Mucosa of rectum (tissue), 2 donors: ENCODE results near the gene APOL5.
"Not testable (repeated sequence)": the region's sequence is repeated elsewhere in the genome, so short reads cannot be mapped to it uniquely, and the experiment has no call there.

ENCODE experiments used
- H3K27ac ChIP-seq, 2 donors: one replicate each; pipeline ENCODE4 v1.7.0; 2013; ENCODE audit warnings: inconsistent platforms in 2 of 2, low read depth in 2 of 2, low read length in 2 of 2
- H3K27me3 ChIP-seq, 2 donors: one replicate each; pipeline ENCODE4 v1.7.0; 2013; ENCODE audit warnings: low read length in 2 of 2; ENCODE audit not compliant: control insufficient read depth in 2 of 2, insufficient read depth in 2 of 2
- H3K36me3 ChIP-seq, 2 donors: one replicate each; pipeline ENCODE4 v1.7.0; 2013; ENCODE audit warnings: low read length in 2 of 2; ENCODE audit not compliant: control insufficient read depth in 2 of 2, insufficient read depth in 2 of 2
- H3K4me1 ChIP-seq, 2 donors: one replicate each; pipeline ENCODE4 v1.7.0; 2013; ENCODE audit warnings: low read length in 2 of 2, mild to moderate bottlenecking in 1 of 2; ENCODE audit not compliant: control insufficient read depth in 2 of 2, insufficient read depth in 2 of 2
- H3K4me3 ChIP-seq, 2 donors: one replicate each; pipeline ENCODE4 v1.7.0; 2013; ENCODE audit warnings: low read length in 2 of 2
- H3K9ac ChIP-seq, 2 donors: one replicate each; pipeline ENCODE4 v1.7.0; 2013; ENCODE audit warnings: low read length in 2 of 2, low read depth in 1 of 2, mild to moderate bottlenecking in 1 of 2
- H3K9me3 ChIP-seq, 2 donors: one replicate each; pipeline ENCODE4 v1.7.0; 2013; ENCODE audit warnings: low read length in 2 of 2; ENCODE audit not compliant: control insufficient read depth in 2 of 2
- donor health status: healthy.
- donor health status: Normal muscosa, but diverticular disease.

APOL5 gene

GRCh38 chr22:35717572-35717971 is at the start of gene APOL5:
Gene APOL5 (plus strand): TSS chr22:35717872. CDS start chr22:35717872, 0 bp downstream.
- Histone ChIP-seq H3K4me1 (no peaks in the 10 kb centered on the region), H3K27me3 (peaks cover 0 to 4% of the 10 kb centered on the region in 2 donors), H3K9me3 (no peaks in the 10 kb centered on the region), H3K27ac (no peak within 1 kb of the TSS), H3K4me3 (no peak within 1 kb of the TSS), H3K36me3 (no peaks in the 10 kb centered on the region), H3K9ac (no peak within 1 kb of the TSS)

- no peaks in the 10 kb centered on the region for H3K27me3 ChIP-seq
- no peak overlapping the region for H3K9ac ChIP-seq
- H3K36me3 ChIP-seq: no peaks in the 10 kb centered on the region
- H3K27ac ChIP-seq: no peak overlapping the region
- no peaks in the 10 kb centered on the region for H3K9me3 ChIP-seq
- no peaks in the 10 kb centered on the region for H3K4me1 ChIP-seq
- H3K4me3 ChIP-seq: no peak overlapping the region
Observed at GRCh38 chr22:35674335-35674734, 43.3 kb upstream of the APOL5 start.

GRCh38 chr22:35676065-35676464 is 41.6 kb upstream of the APOL5 start:
- not testable (repeated sequence) for H3K9me3 ChIP-seq, H3K4me3 ChIP-seq, H3K27me3 ChIP-seq, H3K27ac ChIP-seq, H3K36me3 ChIP-seq, H3K4me1 ChIP-seq, H3K9ac ChIP-seq

GRCh38 chr22:35677460-35678187 is 40.0 kb upstream of the APOL5 start:
- Histone ChIP-seq H3K9ac (no peak overlapping the region), H3K36me3 (no peaks in the 10 kb centered on the region), H3K9me3 (no peaks in the 10 kb centered on the region), H3K4me1 (no peaks in the 10 kb centered on the region), H3K27me3 (no peaks in the 10 kb centered on the region), H3K4me3 (no peak overlapping the region), H3K27ac (no peak overlapping the region)

DNA sequence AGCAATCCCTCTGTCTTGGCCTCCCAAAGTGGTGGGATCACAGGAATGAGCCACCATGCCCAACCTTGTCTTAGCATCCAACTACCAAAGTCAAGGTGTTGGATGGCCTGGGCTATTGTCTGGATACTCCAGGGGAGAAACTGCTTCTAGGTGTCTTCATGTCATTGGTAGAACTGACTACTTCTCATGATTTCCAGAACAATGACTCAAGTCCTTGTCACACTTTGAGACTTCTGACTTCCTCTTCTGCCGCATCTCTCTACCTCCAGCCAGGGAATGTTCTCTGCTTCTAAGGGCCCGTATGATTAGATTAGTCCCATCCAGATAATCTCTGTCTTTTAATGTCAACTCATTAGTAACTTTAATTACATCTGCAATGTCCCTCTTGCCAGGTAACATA is 38.8 kb upstream of the APOL5 start:
- Histone ChIP-seq H3K27ac (no peak overlapping the region), H3K36me3 (no peaks in the 10 kb centered on the region), H3K4me1 (no peaks in the 10 kb centered on the region), H3K9ac (no peak overlapping the region), H3K4me3 (no peak overlapping the region), H3K9me3 (no peaks in the 10 kb centered on the region), H3K27me3 (no peaks in the 10 kb centered on the region)

DNA sequence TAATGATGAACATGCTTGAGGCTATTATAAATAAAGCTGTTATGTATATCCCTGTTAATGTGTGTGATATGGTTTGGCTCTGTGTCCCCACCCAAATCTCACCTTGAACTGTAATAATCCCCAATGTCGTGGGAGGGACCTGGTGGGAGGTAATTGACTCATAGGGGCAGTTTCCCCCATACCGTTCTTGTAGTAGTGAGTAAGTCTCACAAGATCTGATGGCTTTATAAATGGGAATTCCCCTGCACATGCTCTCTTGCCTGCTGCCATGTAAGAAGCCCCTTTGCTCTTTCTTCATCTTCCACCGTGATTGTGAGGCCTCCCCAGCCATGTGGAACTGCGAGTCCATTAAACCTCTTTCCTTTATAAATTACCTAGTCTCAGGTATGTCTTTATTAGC is 38.2 kb upstream of the APOL5 start:
- not testable (repeated sequence) for H3K4me1 ChIP-seq, H3K27ac ChIP-seq, H3K4me3 ChIP-seq, H3K9ac ChIP-seq, H3K36me3 ChIP-seq, H3K9me3 ChIP-seq, H3K27me3 ChIP-seq

DNA sequence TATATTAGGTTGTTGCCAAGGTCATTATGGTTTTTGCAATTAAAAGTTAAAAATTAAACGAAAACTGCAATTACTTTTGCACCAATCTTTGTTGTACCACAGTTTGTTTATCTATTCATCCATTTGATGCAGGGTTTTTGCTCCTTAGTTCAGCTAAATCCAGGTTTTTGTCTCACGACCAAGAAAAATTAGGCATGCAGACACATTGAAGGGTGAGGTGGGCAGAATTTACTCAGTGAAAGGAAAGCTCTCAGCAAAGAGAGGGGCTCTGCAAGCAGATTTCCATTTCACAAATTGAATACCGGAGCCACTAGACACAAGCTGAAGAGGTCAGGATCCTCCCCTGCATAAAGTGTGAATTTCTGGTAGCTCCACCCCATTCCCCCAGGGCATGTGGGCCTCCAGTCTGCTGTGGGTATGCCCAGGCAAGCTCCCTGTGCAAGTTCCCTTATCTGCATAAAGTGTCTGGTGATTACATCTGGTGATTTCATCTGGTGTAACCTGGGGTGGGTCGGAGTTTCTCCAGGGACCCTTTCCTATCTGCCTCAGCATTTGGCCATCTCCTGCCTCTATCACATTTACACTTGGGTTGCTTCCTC is 36.1 kb upstream of the APOL5 start:
- Histone ChIP-seq H3K36me3 (no peaks in the 10 kb centered on the region), H3K27ac (no peak overlapping the region), H3K4me3 (no peak overlapping the region), H3K9me3 (no peaks in the 10 kb centered on the region), H3K9ac (no peak overlapping the region), H3K27me3 (no peaks in the 10 kb centered on the region), H3K4me1 (no peaks in the 10 kb centered on the region)

DNA sequence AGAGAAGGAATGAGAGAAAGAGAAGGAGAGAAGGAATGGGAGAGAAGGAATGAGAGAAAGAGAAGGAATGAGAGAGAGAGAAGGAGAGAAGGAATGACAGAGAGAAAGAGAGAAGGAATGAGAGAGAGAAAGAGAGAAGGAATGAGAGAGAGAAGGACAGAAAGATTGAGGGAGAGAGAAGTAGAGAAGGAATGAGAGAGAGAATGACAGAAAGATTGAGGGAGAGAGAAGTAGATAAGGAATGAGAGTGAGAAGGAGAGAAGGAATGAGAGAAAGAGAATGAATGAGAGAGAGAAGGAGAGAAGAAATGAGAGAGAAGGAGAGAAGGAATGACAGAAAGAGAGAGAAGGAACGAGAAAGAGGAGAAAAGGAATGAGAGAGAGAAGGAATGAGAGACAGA is 34.1 kb upstream of the APOL5 start:
- H3K4me1 ChIP-seq: no peaks in the 10 kb centered on the region

GRCh38 chr22:35684270-35684700 is 33.4 kb upstream of the APOL5 start:
- H3K9ac ChIP-seq: no peak overlapping the region
- H3K4me1 ChIP-seq: no peaks in the 10 kb centered on the region
- no peak overlapping the region for H3K4me3 ChIP-seq
- no peaks in the 10 kb centered on the region for H3K27me3 ChIP-seq
- no peaks in the 10 kb centered on the region for H3K9me3 ChIP-seq
- H3K36me3 ChIP-seq: no peaks in the 10 kb centered on the region
- no peak overlapping the region for H3K27ac ChIP-seq

More for the DNA sequence above, 34.1 kb upstream of the APOL5 start:
- no peak overlapping the region for H3K4me3 ChIP-seq
- H3K9ac ChIP-seq: no peak overlapping the region
- H3K27ac ChIP-seq: no peak overlapping the region
- no peaks in the 10 kb centered on the region for H3K9me3 ChIP-seq
- H3K36me3 ChIP-seq: no peaks in the 10 kb centered on the region
- no peaks in the 10 kb centered on the region for H3K27me3 ChIP-seq

DNA sequence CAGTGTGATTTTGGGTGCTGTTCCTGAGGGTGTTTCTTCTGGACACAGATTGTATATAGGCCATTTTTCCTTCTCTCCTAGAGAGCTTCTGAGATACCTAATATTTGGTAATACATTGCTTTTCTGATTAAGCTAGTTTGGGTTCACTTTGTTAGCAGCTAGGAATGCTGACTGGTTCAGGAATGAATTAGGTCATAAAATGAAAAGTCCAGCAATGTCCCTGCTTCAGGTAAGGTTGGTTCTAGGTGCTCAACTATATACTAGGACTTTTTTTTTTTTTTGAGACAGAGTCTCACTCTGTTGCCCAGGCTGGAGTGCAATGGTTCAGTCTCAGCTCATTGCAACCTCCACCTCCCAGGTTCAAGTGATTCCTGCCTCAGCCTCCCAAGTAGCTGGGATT is 32.9 kb upstream of the APOL5 start:
- Histone ChIP-seq H3K4me1 (no peaks in the 10 kb centered on the region), H3K4me3 (no peak overlapping the region), H3K36me3 (no peaks in the 10 kb centered on the region), H3K27ac (no peak overlapping the region), H3K9ac (no peak overlapping the region), H3K27me3 (no peaks in the 10 kb centered on the region), H3K9me3 (no peaks in the 10 kb centered on the region)
